ENCODE measurements around the gene RNF125.

DNA sequence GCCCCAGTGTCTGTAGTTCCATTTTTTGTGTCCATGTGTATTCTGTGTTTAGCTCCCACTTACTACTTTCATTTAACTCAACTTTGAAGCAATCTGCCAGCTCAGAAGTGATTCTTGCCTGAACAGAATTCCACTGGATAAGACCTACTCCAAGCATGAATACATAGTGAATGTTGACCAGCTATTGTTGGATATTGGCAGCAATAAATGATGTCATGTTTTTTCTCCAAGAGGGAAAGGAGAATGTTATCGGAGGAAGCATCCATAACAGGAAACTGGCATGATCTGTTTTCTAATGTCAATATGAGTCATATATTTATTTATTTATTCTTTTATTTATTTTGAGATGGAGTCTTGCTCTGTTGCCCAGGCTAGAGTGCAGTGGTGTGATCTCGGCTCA, 38.9 kb upstream of the RNF125 start:
- no peak for TF ChIP-seq CTCF (IDR thresholded peaks at IDR 0.05)
- TF ChIP-seq POLR2AphosphoS5 (IDR thresholded peaks at IDR 0.05), result no peak

All from prostate gland (tissue), 2 donors.